ENCODE results near the gene TBC1D13.
"Not testable (repeated sequence)": the region's sequence is repeated elsewhere in the genome, so short reads cannot be mapped to it uniquely, and the experiment has no call there.

Gene TBC1D13

GRCh38 chr9:128847803-128848202, 60.8 kb downstream of the TBC1D13 start:
- DNase-seq, result no peak

DNA sequence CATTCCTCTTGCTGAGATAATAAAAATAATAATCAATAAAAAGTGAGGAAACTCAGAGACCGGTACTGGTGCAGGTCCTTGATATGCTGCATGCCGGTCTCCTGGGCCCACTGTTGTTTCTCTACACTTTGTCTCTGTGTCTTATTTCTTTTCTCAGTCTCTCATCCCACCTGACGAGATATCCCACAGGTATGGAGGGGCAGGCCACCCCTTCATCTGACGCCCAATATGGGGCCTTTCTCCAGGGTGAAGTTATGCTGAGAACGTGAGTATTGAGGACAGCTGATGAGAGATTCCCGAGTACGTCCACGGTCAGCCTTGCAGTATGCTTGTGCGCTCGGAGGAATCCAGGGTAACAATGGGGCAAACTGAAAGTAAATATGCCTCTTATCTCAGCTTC, 64.0 kb downstream of the TBC1D13 start:
- DNase-seq, result not testable (repeated sequence)

- DNase-seq, result not testable (repeated sequence)
These were observed 64.9 kb downstream of the TBC1D13 start for GRCh38 chr9:128851779-128852600.

DNA sequence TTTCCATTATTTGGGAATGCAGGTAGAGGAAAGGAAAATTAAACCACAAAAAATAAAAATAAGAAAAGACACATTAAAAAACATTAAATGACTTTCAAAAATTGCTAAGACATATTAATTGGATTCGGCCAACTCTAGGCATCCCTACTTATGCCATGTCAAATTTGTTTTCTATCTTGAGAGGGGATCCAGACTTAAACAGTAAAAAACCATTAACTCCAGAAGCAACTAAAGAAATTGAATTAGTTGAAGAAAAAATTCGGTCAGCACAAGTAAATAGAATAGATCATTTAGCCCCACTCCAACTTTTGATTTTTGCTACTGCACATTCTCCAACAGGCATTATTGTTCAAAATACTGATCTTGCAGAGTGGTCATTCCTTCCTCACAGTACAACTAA, 65.6 kb downstream of the TBC1D13 start:
- not testable (repeated sequence) for DNase-seq

- not testable (repeated sequence) for DNase-seq
These were observed 67.4 kb downstream of the TBC1D13 start for GRCh38 chr9:128854454-128854853.

DNA sequence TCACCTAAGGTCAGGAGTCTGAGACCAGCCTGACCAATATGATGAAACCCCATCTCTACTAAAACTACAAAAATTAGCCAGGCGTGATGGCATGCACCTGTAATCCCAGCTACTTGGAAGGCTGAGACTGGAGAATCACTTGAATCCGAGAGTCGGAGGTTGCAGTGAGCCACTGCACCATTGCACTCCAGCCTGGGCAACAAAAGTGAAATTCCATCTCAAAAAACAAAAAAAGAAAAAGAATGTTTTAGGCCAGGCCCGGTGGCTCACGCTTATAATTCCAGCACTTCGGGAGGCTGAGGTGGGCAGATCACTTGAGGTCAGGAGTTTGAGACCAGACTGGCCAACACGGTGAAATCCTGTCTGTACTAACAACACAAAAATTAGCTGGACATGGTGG, 71.4 kb downstream of the TBC1D13 start:
- DNase-seq, result not testable (repeated sequence)

Measured in NCI-H526 treated with DMSO at 0.1 percent for 48 hours (cell line).